Calu3 (cell line): ENCODE measurements around the gene UBAC1. TPM values are rescaled to one million over a fixed set of nuclear protein-coding genes. Genes with fewer than 3 reads are reported as not detected.

Source experiments
- BruUV-seq: library from RNA; stranded (reverse); fragments of 400-500 nt; replicated peaks from 2 replicates; lab custom pipeline; 2021; lab: Mats Ljungman, UMichigan
- CTCF ChIA-PET: fragments of 300-600 bp; sonication (Branson Sonifier 250); formaldehyde crosslinking; loops from one replicate; lab custom pipeline; 2022; ENCODE audit warnings: antibody characterized with exemption; lab: Charles Lee
- DNase-seq: peaks from one replicate; pipeline ENCODE4 v3.0.0; 2022
- H3K27ac Mint-ChIP-seq: one replicate; pipeline ENCODE4 v1.8.0; 2022; ENCODE audit warnings: mixed read lengths; ENCODE audit not compliant: unreplicated experiment
- H3K27me3 Mint-ChIP-seq: one replicate; pipeline ENCODE4 v1.8.0; 2022; ENCODE audit warnings: mixed read lengths; ENCODE audit not compliant: unreplicated experiment
- H3K36me3 Mint-ChIP-seq: one replicate; pipeline ENCODE4 v1.8.0; 2022; ENCODE audit warnings: mild to moderate bottlenecking, moderate library complexity, mixed read lengths; ENCODE audit not compliant: insufficient read depth, unreplicated experiment
- H3K4me1 Mint-ChIP-seq: one replicate; pipeline ENCODE4 v1.8.0; 2022; ENCODE audit warnings: mild to moderate bottlenecking, low read depth, mixed read lengths; ENCODE audit not compliant: unreplicated experiment
- H3K4me3 Mint-ChIP-seq: one replicate; pipeline ENCODE4 v1.8.0; 2022; ENCODE audit warnings: mild to moderate bottlenecking, low read depth, moderate library complexity, mixed read lengths; ENCODE audit not compliant: unreplicated experiment
- H3K9me3 Mint-ChIP-seq: one replicate; pipeline ENCODE4 v1.8.0; 2022; ENCODE audit warnings: low read depth, mixed read lengths; ENCODE audit not compliant: unreplicated experiment
- CTCF ChIP-seq: fragments of 200-600 bp; IDR thresholded peaks from one replicate; pipeline ENCODE4 v1.8.0; 2022; ENCODE audit warnings: antibody characterized with exemption; ENCODE audit not compliant: unreplicated experiment
- intact Hi-C: fragments of 100-400 bp; cut with micrococcal nuclease; formaldehyde crosslinking; loops from one replicate; pipeline ENCODE4 v1.10.0; 2022; ENCODE audit not compliant: unreplicated experiment
- total RNA-seq: library from RNA; stranded (reverse); gene quantifications from 2 replicates; pipeline ENCODE4 v1.2.3, GENCODE V29; 2022

The UBAC1 gene
- total RNA-seq, 1 experiment from 2014 or later: 19.5 TPM

GRCh38 chr9:136008693-136008997 lies 47.5 kb upstream of the UBAC1 start:
- TF ChIP-seq CTCF: no peak
- no peaks in the 10 kb centered on the region for H3K4me1 Mint-ChIP-seq
- H3K27ac Mint-ChIP-seq: no peak overlapping the region
- no peak overlapping the region for H3K4me3 Mint-ChIP-seq
- no peaks in the 10 kb centered on the region for H3K27me3 Mint-ChIP-seq
- H3K36me3 Mint-ChIP-seq: peaks cover 25% of the 10 kb centered on the region
- no peak for DNase-seq
- no TSS peak for BruUV-seq
- intact Hi-C loops: no loop called here
- CTCF ChIA-PET: no interaction called here
- no peaks in the 10 kb centered on the region for H3K9me3 Mint-ChIP-seq

DNA sequence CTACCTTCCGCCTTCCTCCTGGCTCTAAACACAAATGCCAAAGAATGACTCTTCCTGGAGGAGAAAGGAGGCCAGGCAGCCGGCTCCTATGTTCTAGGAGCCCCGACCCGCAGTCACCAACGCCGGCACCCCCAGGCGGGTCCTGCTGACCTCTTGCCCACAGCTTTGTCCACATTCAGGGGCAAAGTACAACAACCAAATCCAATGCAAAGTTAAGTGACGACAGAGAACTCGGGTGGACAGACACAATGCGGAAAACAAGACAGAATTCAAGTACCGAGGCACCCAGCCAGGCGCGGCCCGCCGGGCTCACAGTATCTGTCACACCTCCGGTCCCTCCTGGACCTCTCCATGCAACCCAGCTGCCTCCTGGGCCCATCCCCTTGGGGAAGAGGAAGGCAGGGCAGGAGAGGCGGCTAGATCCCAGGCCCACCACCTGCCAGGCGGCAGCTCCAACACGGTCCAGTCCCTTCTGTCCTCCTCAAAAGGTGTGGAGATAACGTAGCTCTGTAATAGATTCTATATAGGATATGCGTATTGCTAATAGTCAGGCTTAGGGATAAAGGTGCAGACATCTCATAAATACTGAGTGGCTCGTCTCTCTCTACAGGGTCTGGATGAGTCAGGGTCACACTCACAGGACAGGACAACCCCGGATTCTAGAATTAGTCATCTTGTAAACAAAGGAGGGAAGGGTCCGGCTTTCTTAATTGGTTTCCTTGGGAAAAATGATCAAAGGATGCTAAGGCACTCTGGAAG lies 46.9 kb upstream of the UBAC1 start:
- peaks cover 26% of the 10 kb centered on the region for H3K36me3 Mint-ChIP-seq
- CTCF ChIA-PET: no interaction called here
- no peaks in the 10 kb centered on the region for H3K4me1 Mint-ChIP-seq
- no peaks in the 10 kb centered on the region for H3K27me3 Mint-ChIP-seq
- H3K27ac Mint-ChIP-seq: no peak overlapping the region
- intact Hi-C loops: no loop called here
- DNase-seq: no peak
- no TSS peak for BruUV-seq
- no peak overlapping the region for H3K4me3 Mint-ChIP-seq
- H3K9me3 Mint-ChIP-seq: no peaks in the 10 kb centered on the region
- TF ChIP-seq CTCF: no peak

DNA sequence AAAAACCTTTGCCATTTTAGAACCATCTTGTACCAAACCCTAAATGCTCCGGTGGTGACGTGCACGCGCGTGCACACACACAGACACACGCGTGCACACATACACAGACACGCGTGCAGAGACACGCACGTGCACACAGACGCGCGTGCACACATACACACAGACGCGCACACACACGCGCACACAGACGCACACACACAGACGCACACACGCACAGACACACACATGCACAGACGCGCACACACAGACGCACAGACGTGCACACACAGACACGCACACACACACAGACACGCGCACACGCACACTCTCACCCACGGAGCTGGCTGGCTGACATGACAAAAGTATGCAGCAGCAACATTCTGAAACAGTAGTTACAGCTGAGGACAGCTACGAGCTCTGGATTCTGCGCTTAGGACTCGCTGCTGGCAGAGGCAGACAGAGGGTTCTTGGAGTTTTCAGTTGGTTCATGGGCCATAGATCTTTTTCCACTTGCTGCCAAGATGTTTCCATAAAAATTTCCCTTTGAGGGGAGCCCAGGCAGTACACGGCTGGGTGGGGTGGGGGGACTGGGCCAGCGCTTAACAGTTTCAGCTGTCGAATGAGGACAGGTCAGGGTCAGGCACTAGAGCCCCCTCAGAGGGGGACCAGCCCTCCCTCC lies 46.2 kb upstream of the UBAC1 start:
- Mint-ChIP-seq H3K4me1 (no peaks in the 10 kb centered on the region), H3K9me3 (no peaks in the 10 kb centered on the region), H3K27ac (no peak overlapping the region), H3K4me3 (no peak overlapping the region), H3K36me3 (peaks cover 26% of the 10 kb centered on the region), H3K27me3 (no peaks in the 10 kb centered on the region)
- no peak for TF ChIP-seq CTCF
- CTCF ChIA-PET: no interaction called here
- intact Hi-C loops: no loop called here
- DNase-seq: no peak
- BruUV-seq: no TSS peak

- CTCF ChIA-PET: no interaction called here
- intact Hi-C loops: no loop called here
- H3K9me3 Mint-ChIP-seq: no peaks in the 10 kb centered on the region
- BruUV-seq: no TSS peak
- no peak for TF ChIP-seq CTCF
- no peaks in the 10 kb centered on the region for H3K4me1 Mint-ChIP-seq
- H3K36me3 Mint-ChIP-seq: peaks cover 26% of the 10 kb centered on the region
- H3K4me3 Mint-ChIP-seq: no peak overlapping the region
- H3K27me3 Mint-ChIP-seq: no peaks in the 10 kb centered on the region
- no peak for DNase-seq
- no peak overlapping the region for H3K27ac Mint-ChIP-seq
Observed at GRCh38 chr9:136006169-136006568, 45.0 kb upstream of the UBAC1 start.
